Stomach (tissue), 4 donors: ENCODE data around the gene GADD45G.

Source experiments
- POLR2A ChIP-seq, 4 donors: fragments of 450-650 bp; IDR thresholded peaks; one replicate each; pipeline ENCODE4 v1.6.1; 2016; ENCODE audit warnings: antibody characterized with exemption in 4 of 4, control low read depth in 2 of 4, mild to moderate bottlenecking in 1 of 4, moderate library complexity in 1 of 4
- TF ChIP-seq, protein P1 (sequence below), 7 experiments: fragments of 450-650 bp in 4 of 7; fragments of 200-600 bp in 3 of 7; sonication (generic) in 3 of 7; IDR thresholded peaks; one replicate each; pipeline ENCODE4 v1.5.1; 2016 to 2019; ENCODE audit warnings: antibody characterized with exemption in 7 of 7, control low read depth in 2 of 7, mild to moderate bottlenecking in 1 of 7

DNA sequence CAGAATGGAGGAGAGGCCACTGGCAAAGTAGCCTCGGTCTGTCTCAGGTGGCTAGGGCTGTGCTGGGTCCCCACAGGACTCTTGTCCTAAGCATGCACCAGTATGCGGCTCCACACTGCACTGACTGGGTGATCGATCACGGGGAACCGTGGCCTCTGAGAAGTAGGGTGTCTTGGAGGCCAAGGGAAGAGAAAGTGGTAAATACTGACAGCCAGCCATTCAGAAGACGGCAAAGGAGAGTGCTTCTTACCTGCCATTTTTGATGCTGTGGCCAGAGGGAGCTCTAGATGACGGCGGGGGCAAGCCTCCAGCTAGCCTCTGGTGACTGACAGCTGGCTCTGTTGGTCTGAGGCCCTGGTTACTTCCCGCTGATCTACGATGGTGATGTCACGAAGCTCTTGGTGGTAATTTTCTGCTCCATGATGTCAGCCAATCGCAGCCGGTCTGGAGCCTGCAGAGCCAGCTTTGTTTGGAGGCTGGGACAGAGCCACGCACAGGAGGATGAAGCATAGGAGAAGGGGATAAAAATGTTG lies 40.4 kb upstream of the GADD45G start:
- TF ChIP-seq, protein P1, sequence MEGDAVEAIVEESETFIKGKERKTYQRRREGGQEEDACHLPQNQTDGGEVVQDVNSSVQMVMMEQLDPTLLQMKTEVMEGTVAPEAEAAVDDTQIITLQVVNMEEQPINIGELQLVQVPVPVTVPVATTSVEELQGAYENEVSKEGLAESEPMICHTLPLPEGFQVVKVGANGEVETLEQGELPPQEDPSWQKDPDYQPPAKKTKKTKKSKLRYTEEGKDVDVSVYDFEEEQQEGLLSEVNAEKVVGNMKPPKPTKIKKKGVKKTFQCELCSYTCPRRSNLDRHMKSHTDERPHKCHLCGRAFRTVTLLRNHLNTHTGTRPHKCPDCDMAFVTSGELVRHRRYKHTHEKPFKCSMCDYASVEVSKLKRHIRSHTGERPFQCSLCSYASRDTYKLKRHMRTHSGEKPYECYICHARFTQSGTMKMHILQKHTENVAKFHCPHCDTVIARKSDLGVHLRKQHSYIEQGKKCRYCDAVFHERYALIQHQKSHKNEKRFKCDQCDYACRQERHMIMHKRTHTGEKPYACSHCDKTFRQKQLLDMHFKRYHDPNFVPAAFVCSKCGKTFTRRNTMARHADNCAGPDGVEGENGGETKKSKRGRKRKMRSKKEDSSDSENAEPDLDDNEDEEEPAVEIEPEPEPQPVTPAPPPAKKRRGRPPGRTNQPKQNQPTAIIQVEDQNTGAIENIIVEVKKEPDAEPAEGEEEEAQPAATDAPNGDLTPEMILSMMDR (IDR thresholded peaks at IDR 0.05), result no peak
- TF ChIP-seq POLR2A (IDR thresholded peaks at IDR 0.05), result no peak
